Parathyroid adenoma (tissue), 2 donors: ENCODE results near the gene PRMT5.

Experiments used
- H2AFZ ChIP-seq: fragments of 300-600 bp; sonication (generic); one replicate; pipeline ENCODE4 v1.7.0; 2017; ENCODE audit warnings: antibody characterized with exemption, mild to moderate bottlenecking
- H3K27ac ChIP-seq: fragments of 300-600 bp; sonication (generic); one replicate; pipeline ENCODE4 v1.7.0; 2017
- H3K27me3 ChIP-seq: fragments of 300-600 bp; sonication (generic); one replicate; pipeline ENCODE4 v1.7.0; 2017; ENCODE audit warnings: low read length; ENCODE audit not compliant: control insufficient read depth, insufficient read depth
- H3K36me3 ChIP-seq: fragments of 300-600 bp; sonication (generic); one replicate; pipeline ENCODE4 v1.7.0; 2017; ENCODE audit warnings: low read length; ENCODE audit not compliant: control insufficient read depth, insufficient read depth
- H3K4me1 ChIP-seq: fragments of 300-600 bp; sonication (generic); one replicate; pipeline ENCODE4 v1.7.0; 2017; ENCODE audit warnings: control low read depth
- H3K4me2 ChIP-seq: fragments of 300-600 bp; sonication (generic); one replicate; pipeline ENCODE4 v1.7.0; 2017; ENCODE audit warnings: low read length
- H3K4me3 ChIP-seq: fragments of 300-600 bp; sonication (generic); one replicate; pipeline ENCODE4 v1.7.0; 2017; ENCODE audit warnings: low read depth, low read length
- H3K79me2 ChIP-seq: fragments of 300-600 bp; sonication (generic); one replicate; pipeline ENCODE4 v1.7.0; 2017; ENCODE audit warnings: control low read depth
- H3K9ac ChIP-seq: fragments of 300-600 bp; sonication (generic); one replicate; pipeline ENCODE4 v1.7.0; 2017; ENCODE audit warnings: mild to moderate bottlenecking
- H3K9me3 ChIP-seq: fragments of 300-600 bp; sonication (generic); one replicate; pipeline ENCODE4 v1.7.0; 2017; ENCODE audit warnings: low read length; ENCODE audit not compliant: control insufficient read depth
- TF ChIP-seq, protein P1 (sequence below): fragments of 300-600 bp; sonication (generic); IDR thresholded peaks from one replicate; pipeline ENCODE4 v1.7.0; 2017; ENCODE audit warnings: antibody characterized with exemption, mild to moderate bottlenecking
- donor health status: primary hyperparathyroidism.

Gene PRMT5

GRCh38 chr14:22976620-22977433 is 47.7 kb upstream of the PRMT5 start:
- peak overlapping the region; percentile 65 for H2AFZ ChIP-seq
- H3K4me2 ChIP-seq, result no peak overlapping the region
- H3K9me3 ChIP-seq, result no peaks in the 10 kb centered on the region
- TF ChIP-seq, protein P1, sequence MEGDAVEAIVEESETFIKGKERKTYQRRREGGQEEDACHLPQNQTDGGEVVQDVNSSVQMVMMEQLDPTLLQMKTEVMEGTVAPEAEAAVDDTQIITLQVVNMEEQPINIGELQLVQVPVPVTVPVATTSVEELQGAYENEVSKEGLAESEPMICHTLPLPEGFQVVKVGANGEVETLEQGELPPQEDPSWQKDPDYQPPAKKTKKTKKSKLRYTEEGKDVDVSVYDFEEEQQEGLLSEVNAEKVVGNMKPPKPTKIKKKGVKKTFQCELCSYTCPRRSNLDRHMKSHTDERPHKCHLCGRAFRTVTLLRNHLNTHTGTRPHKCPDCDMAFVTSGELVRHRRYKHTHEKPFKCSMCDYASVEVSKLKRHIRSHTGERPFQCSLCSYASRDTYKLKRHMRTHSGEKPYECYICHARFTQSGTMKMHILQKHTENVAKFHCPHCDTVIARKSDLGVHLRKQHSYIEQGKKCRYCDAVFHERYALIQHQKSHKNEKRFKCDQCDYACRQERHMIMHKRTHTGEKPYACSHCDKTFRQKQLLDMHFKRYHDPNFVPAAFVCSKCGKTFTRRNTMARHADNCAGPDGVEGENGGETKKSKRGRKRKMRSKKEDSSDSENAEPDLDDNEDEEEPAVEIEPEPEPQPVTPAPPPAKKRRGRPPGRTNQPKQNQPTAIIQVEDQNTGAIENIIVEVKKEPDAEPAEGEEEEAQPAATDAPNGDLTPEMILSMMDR, result no peak
- H3K79me2 ChIP-seq, result no peaks in the 10 kb centered on the region
- H3K27me3 ChIP-seq, result no peaks in the 10 kb centered on the region
- H3K9ac ChIP-seq, result no peak overlapping the region
- H3K36me3 ChIP-seq, result no peaks in the 10 kb centered on the region
- peaks cover 7% of the 10 kb centered on the region for H3K4me1 ChIP-seq
- peak overlapping the region; percentile 52 for H3K27ac ChIP-seq
- H3K4me3 ChIP-seq, result no peak overlapping the region

DNA sequence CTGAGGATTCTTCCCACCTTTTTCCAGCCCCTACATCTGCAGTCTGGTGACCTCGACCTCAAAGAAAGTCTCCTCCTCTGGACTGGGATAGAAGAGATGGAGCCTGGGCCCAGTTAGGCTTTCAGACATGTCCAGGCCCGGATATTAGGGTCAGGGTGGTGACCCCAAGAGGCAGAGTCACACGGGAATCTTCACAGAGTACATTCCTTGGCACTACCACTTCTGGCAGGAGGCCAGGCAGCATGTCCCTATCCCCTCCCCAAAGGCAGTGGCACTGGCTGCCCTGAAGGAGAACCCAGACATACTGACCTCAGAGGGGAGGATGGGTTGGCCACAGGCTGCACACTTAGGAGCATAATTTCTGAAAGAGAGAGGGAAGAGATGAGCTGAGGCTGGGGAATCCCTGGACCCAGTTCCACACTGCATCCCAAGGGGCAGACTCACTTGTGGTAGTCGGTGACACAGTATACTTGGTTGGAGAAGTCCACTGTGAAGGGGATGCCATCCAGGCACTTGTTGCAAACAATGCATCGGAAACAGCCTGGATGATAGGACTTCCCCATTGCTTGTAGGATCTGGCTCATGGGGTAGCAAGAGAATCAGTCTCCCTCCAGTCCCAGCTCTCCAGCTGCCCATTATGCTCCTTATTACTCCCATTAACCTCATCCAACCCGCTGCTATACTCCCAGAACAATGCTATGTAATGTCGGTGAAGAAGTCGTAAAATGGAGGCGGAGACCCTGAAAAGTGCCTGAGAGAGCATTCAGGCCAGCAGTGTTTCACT is 45.5 kb upstream of the PRMT5 start:
- Histone ChIP-seq H2AFZ (no peak overlapping the region), H3K9ac (no peak overlapping the region), H3K27ac (no peak overlapping the region), H3K4me3 (no peak overlapping the region), H3K4me2 (no peak overlapping the region), H3K9me3 (no peaks in the 10 kb centered on the region), H3K79me2 (no peaks in the 10 kb centered on the region), H3K36me3 (no peaks in the 10 kb centered on the region), H3K27me3 (no peaks in the 10 kb centered on the region), H3K4me1 (peaks cover 7% of the 10 kb centered on the region)
- TF ChIP-seq, protein P1, result no peak

GRCh38 chr14:22973217-22974032 is 44.2 kb upstream of the PRMT5 start:
- Histone ChIP-seq H3K4me2 (no peak overlapping the region), H3K9me3 (no peaks in the 10 kb centered on the region)

GRCh38 chr14:22972313-22972930 is 43.2 kb upstream of the PRMT5 start:
- H3K9ac ChIP-seq, result no peak overlapping the region

More at GRCh38 chr14:22973217-22974032, 44.2 kb upstream of the PRMT5 start:
- Histone ChIP-seq H3K27me3 (no peaks in the 10 kb centered on the region), H3K9ac (no peak overlapping the region), H3K79me2 (no peaks in the 10 kb centered on the region), H3K36me3 (no peaks in the 10 kb centered on the region), H3K27ac (no peak overlapping the region), H2AFZ (no peak overlapping the region), H3K4me3 (no peak overlapping the region), H3K4me1 (peaks cover 7% of the 10 kb centered on the region)
- TF ChIP-seq, protein P1, result peak; percentile 77

More at GRCh38 chr14:22972313-22972930, 43.2 kb upstream of the PRMT5 start:
- Histone ChIP-seq H3K27ac (no peak overlapping the region), H3K4me2 (no peak overlapping the region), H3K9me3 (no peaks in the 10 kb centered on the region), H3K79me2 (no peaks in the 10 kb centered on the region), H2AFZ (no peak overlapping the region), H3K4me1 (peaks cover 7% of the 10 kb centered on the region), H3K4me3 (no peak overlapping the region), H3K36me3 (no peaks in the 10 kb centered on the region), H3K27me3 (no peaks in the 10 kb centered on the region)
- TF ChIP-seq, protein P1, result no peak
